Endothelial cell of umbilical vein (primary cell): ENCODE measurements around the gene PRRC2B. TPM values are rescaled to one million over a fixed set of nuclear protein-coding genes. Genes with fewer than 3 reads are reported as not detected.

Experiments used
- BruUV-seq: library from RNA; stranded (reverse); fragments of 400-500 nt; replicated peaks from 2 replicates; lab custom pipeline; 2021; lab: Mats Ljungman, UMichigan
- CTCF ChIA-PET: fragments of 300-600, 350-600 bp; sonication (Branson Sonifier 250); formaldehyde crosslinking; loops from one replicate; lab custom pipeline; 2021; ENCODE audit warnings: antibody characterized with exemption, inconsistent platforms; lab: Charles Lee
- POLR2A ChIA-PET: fragments of 300-600, 350-600 bp; sonication (Branson Sonifier 250); formaldehyde crosslinking; loops from one replicate; lab custom pipeline; 2021; ENCODE audit warnings: antibody characterized with exemption, inconsistent platforms; lab: Charles Lee
- DNase-seq: peaks from one replicate; pipeline ENCODE4 v3.0.0-alpha.2; 2011; ENCODE audit warnings: low read depth, low spot score
- FAIRE-seq: peaks from 2 replicates; lab custom pipeline; 2011; peaks lifted over from hg19 to GRCh38; lab: Jason Lieb, UNC
- H2AFZ ChIP-seq: 2 replicates; pipeline ENCODE4 v1.6.0; 2012; ENCODE audit warnings: low read depth, low read length, control low read depth, inconsistent platforms
- H3K27ac ChIP-seq: 2 replicates; pipeline ENCODE4 v1.5.1; 2011; ENCODE audit warnings: low read depth, mild to moderate bottlenecking, control low read depth, low read length, moderate library complexity; ENCODE audit not compliant: insufficient read depth
- H3K27me3 ChIP-seq, 2 experiments: 2 replicates each; pipeline versions ENCODE4 v1.6.0 to v1.6.1; 2011; ENCODE audit warnings: low read length in 2 of 2, mixed read lengths in 1 of 2; ENCODE audit not compliant: control insufficient read depth in 2 of 2, insufficient read depth in 2 of 2
- H3K36me3 ChIP-seq, 2 experiments: 2 replicates in 1 of 2; 3 replicates in 1 of 2; pipeline ENCODE4 v1.5.1; 2011; ENCODE audit warnings: low read length in 2 of 2, mild to moderate bottlenecking in 1 of 2, moderate library complexity in 1 of 2; ENCODE audit not compliant: control insufficient read depth in 2 of 2, insufficient read depth in 2 of 2; ENCODE audit errors: extremely low read depth in 1 of 2
- H3K4me1 ChIP-seq: 3 replicates; pipeline ENCODE4 v1.5.1; 2011; ENCODE audit warnings: mild to moderate bottlenecking, low read length; ENCODE audit not compliant: control insufficient read depth, insufficient read depth; ENCODE audit errors: extremely low read depth
- H3K4me2 ChIP-seq: 2 replicates; pipeline ENCODE4 v1.6.1; 2011; ENCODE audit warnings: low read length, control low read depth, mixed read lengths; ENCODE audit not compliant: insufficient read depth
- H3K4me3 ChIP-seq, 3 experiments: fragments of 200-600 bp in 1 of 3; sonication (generic), shearing (Covaris generic) in 1 of 3; replicated peaks in 1 of 3; 2 replicates each; pipeline ENCODE4 v1.5.1; 2011 to 2016; ENCODE audit warnings: control low read depth in 3 of 3, low read length in 3 of 3, mild to moderate bottlenecking in 2 of 3, inconsistent platforms in 1 of 3, low read depth in 1 of 3, moderate library complexity in 1 of 3; ENCODE audit not compliant: insufficient read depth in 1 of 3
- H3K79me2 ChIP-seq: 2 replicates; pipeline ENCODE4 v1.6.0; 2012; ENCODE audit warnings: low read length, inconsistent platforms; ENCODE audit not compliant: control insufficient read depth, insufficient read depth
- H3K9ac ChIP-seq: replicated peaks from 2 replicates; pipeline ENCODE3; 2011; ENCODE audit warnings: low read length, control low read depth; ENCODE audit not compliant: insufficient read depth; ENCODE audit errors: extremely low read depth
- H3K9me1 ChIP-seq: replicated peaks from 3 replicates; pipeline ENCODE4 v1.6.0; 2011; ENCODE audit warnings: mild to moderate bottlenecking, low read length; ENCODE audit not compliant: control insufficient read depth, insufficient read depth; ENCODE audit errors: extremely low read depth
- H3K9me3 ChIP-seq: replicated peaks from 2 replicates; pipeline ENCODE4 v1.5.1; 2012; ENCODE audit warnings: low read length, inconsistent platforms; ENCODE audit not compliant: control insufficient read depth, insufficient read depth
- H4K20me1 ChIP-seq: replicated peaks from 2 replicates; pipeline ENCODE3; 2011; ENCODE audit warnings: mild to moderate bottlenecking, low read length; ENCODE audit not compliant: control insufficient read depth, insufficient read depth; ENCODE audit errors: extremely low read depth
- CTCF ChIP-seq, 2 donors: IDR thresholded peaks; 1 replicate in 1 of 2; 2 replicates in 1 of 2; pipeline ENCODE4 v1.5.1; 2011; ENCODE audit warnings: low read length in 2 of 2, mild to moderate bottlenecking in 2 of 2, moderate library complexity in 2 of 2, control low read depth in 1 of 2, inconsistent platforms in 1 of 2, low read depth in 1 of 2; ENCODE audit not compliant: insufficient read depth in 1 of 2; ENCODE audit errors: extremely low read depth in 1 of 2
- EZH2 ChIP-seq: IDR thresholded peaks from 2 replicates; pipeline ENCODE4 v1.6.1; 2012; ENCODE audit warnings: borderline replicate concordance, low read depth, mild to moderate bottlenecking, moderate library complexity, low read length, inconsistent platforms; ENCODE audit not compliant: severe bottlenecking
- FOS ChIP-seq: IDR thresholded peaks from 2 replicates; pipeline ENCODE4 v1.6.1; 2011; ENCODE audit warnings: mild to moderate bottlenecking, low read length, moderate library complexity, borderline replicate concordance; ENCODE audit not compliant: insufficient read depth
- GATA2 ChIP-seq: IDR thresholded peaks from 2 replicates; pipeline ENCODE4 v1.7.0; 2011; ENCODE audit warnings: low read depth, mild to moderate bottlenecking, moderate library complexity, mixed read lengths, low read length; ENCODE audit not compliant: insufficient read length, insufficient read depth
- JUN ChIP-seq: IDR thresholded peaks from 2 replicates; pipeline ENCODE4 v1.6.1; 2011; ENCODE audit warnings: borderline replicate concordance, low read depth; ENCODE audit not compliant: insufficient read length, insufficient read depth
- MAX ChIP-seq: IDR thresholded peaks from 2 replicates; pipeline ENCODE4 v1.6.1; 2011; ENCODE audit not compliant: insufficient read depth, insufficient read length
- MYC ChIP-seq: IDR thresholded peaks from one replicate; pipeline ENCODE4 v1.6.1; 2011; ENCODE audit warnings: mild to moderate bottlenecking, low read depth, low read length
- POLR2A ChIP-seq: IDR thresholded peaks from 2 replicates; pipeline ENCODE4 v1.6.1; 2012; ENCODE audit warnings: low read depth, mild to moderate bottlenecking, control low read depth, low read length
- POLR2AphosphoS5 ChIP-seq: IDR thresholded peaks from 2 replicates; pipeline ENCODE4 v1.6.1; 2012; ENCODE audit warnings: low read depth, mild to moderate bottlenecking, control low read depth, low read length, moderate library complexity; ENCODE audit not compliant: insufficient read depth
- dilution Hi-C: fragments of 300-500 bp; cut with MboI; formaldehyde crosslinking; loops from one replicate; pipeline ENCODE4 v1.15.0; 2019; ENCODE audit warnings: low sequenced_read_pairs; ENCODE audit not compliant: extremely low pct_ligation_motif_present
- intact Hi-C: fragments of 100-400 bp; cut with micrococcal nuclease; formaldehyde crosslinking; loops from one replicate; pipeline ENCODE4 v1.10.0; 2022
- polyA plus RNA-seq, 4 experiments: library from polyadenylated mRNA; depleted of rRNA in 3 of 4; stranded (reverse) in 3 of 4; unstranded in 1 of 4; fragments of >200 nt; gene quantifications; 2 replicates each; pipeline versions ENCODE4 v1.2.1 to v1.2.3, GENCODE V29; 2011 to 2012; ENCODE audit warnings: missing spikeins in 1 of 4
- total RNA-seq: library from RNA; stranded (reverse); gene quantifications from 2 replicates; pipeline ENCODE4 v1.2.3, GENCODE V29; 2021

Gene PRRC2B
- total and polyA plus RNA-seq, 2 donors (not counting 3 experiments of a cell fraction or from before 2014, with no cell fraction given) = 35.6 to 256 TPM

GRCh38 chr9:131495785-131496184 lies 101.9 kb downstream of the PRRC2B start:
- no peaks in the 10 kb centered on the region for H3K4me1 ChIP-seq
- H2AFZ ChIP-seq = no peak overlapping the region
- dilution Hi-C loops (no loop called here), intact Hi-C loops (no loop called here)
- no peak overlapping the region for H3K4me2 ChIP-seq
- POLR2A ChIA-PET = no interaction called here
- no peak overlapping the region for H3K9ac ChIP-seq
- H3K9me3 ChIP-seq = no peaks in the 10 kb centered on the region
- H3K27me3 ChIP-seq = no peaks in the 10 kb centered on the region
- no peak overlapping the region for H3K4me3 ChIP-seq
- H3K9me1 ChIP-seq = no peaks in the 10 kb centered on the region
- BruUV-seq = TSS peak; percentile 20
- DNase-seq (no peak), FAIRE-seq (no peak)
- CTCF ChIA-PET = no interaction called here
- peaks cover 48 to 81% of the 10 kb centered on the region in 2 experiments for H3K36me3 ChIP-seq
- TF ChIP-seq FOS (no peak), MYC (no peak), MAX (no peak), JUN (no peak), POLR2A (no peak), EZH2 (no peak), CTCF (IDR thresholded peaks at IDR 0.05; ENCODE audit: extremely low read depth in 1 of 2, insufficient read depth in 1 of 2, low read depth in 1 of 2, low read length in 2 of 2) (no peak), POLR2AphosphoS5 (no peak), GATA2 (no peak)
- no peaks in the 10 kb centered on the region for H4K20me1 ChIP-seq
- H3K27ac ChIP-seq = no peak overlapping the region
- H3K79me2 ChIP-seq = no peaks in the 10 kb centered on the region
